T-helper 2 cell treated with Interferon-gamma antibody and Interleukin-4, amounts not matched to agents 5 μg/mL and 100 μg/mL, for 36 hours (primary cell): ENCODE measurements around the gene CTDSP2.
A peak's percentile ranks its signal among the peaks of the same experiment; 100 is the strongest.
"Not testable (repeated sequence)": the region's sequence is repeated elsewhere in the genome, so short reads cannot be mapped to it uniquely, and the experiment has no call there.

Experiments
- DNase-seq: peaks from one replicate; pipeline ENCODE4 v3.0.0; 2021; ENCODE audit warnings: low spot score
- H3K27ac Mint-ChIP-seq: one replicate; pipeline ENCODE4 v1.8.0; 2021; ENCODE audit warnings: mild to moderate bottlenecking, mixed read lengths
- H3K27me3 Mint-ChIP-seq: one replicate; pipeline ENCODE4 v1.8.0; 2021; ENCODE audit warnings: low read depth, mixed read lengths
- H3K36me3 Mint-ChIP-seq: one replicate; pipeline ENCODE4 v1.8.0; 2021; ENCODE audit warnings: low read depth, mixed read lengths
- H3K4me1 Mint-ChIP-seq: one replicate; pipeline ENCODE4 v1.8.0; 2021; ENCODE audit warnings: low read depth, mixed read lengths
- H3K4me3 Mint-ChIP-seq: one replicate; pipeline ENCODE4 v1.8.0; 2022; ENCODE audit warnings: mild to moderate bottlenecking, moderate library complexity, mixed read lengths
- H3K9me3 Mint-ChIP-seq: one replicate; pipeline ENCODE4 v1.8.0; 2021; ENCODE audit warnings: mixed read lengths

The CTDSP2 gene

GRCh38 chr12:57852620-57853500 is 6.3 kb upstream of the CTDSP2 start:
- Mint-ChIP-seq H3K4me3 (no peak overlapping the region), H3K4me1 (peaks cover 3% of the 10 kb centered on the region), H3K36me3 (no peaks in the 10 kb centered on the region), H3K9me3 (no peaks in the 10 kb centered on the region), H3K27me3 (peaks cover 78% of the 10 kb centered on the region), H3K27ac (no peak overlapping the region)
- no peak for DNase-seq

DNA sequence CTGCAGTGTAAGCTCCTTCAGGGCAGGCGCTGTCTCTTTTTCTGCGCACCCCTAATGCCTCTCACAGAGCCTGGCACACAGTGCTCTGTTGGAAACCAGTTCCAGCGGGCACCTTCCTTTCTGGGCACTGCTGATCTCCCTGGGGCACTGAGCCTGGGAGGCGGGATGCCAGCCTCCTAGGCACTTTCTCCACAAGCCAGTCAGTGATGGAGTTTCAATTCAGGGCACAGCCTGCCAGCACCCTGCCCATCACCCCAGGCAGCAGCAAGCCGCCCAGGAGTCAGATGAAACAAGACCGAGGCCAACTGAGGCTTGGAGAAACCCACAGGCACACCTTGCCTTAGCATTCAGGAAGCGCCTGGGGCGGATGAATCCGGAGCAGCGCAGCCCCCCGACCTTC is 5.7 kb upstream of the CTDSP2 start:
- no peak overlapping the region for H3K4me3 Mint-ChIP-seq
- H3K27me3 Mint-ChIP-seq: peaks cover 81% of the 10 kb centered on the region
- H3K36me3 Mint-ChIP-seq: no peaks in the 10 kb centered on the region
- H3K4me1 Mint-ChIP-seq: peaks cover 5% of the 10 kb centered on the region
- no peak for DNase-seq
- H3K9me3 Mint-ChIP-seq: no peaks in the 10 kb centered on the region
- H3K27ac Mint-ChIP-seq: no peak overlapping the region

DNA sequence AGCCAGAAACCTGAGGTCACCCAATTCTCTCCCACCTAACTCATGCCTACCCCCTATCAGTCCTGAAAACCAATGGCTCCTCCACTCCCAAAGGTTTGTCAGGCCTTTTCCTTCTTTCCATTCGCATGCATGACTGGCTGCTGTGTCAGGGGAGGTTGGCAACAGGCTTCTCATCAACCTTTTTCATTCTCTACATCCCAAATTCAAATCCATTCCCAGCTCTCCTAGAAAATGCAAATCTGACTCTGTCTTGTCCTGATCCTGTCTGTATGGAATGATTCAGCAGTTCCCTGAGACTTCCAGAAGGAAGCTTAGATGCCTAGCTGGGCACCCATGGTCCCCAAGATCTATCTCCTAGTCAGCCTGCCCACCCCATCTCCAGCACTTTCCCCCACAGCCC is 5.0 kb upstream of the CTDSP2 start:
- Mint-ChIP-seq H3K27ac (no peak overlapping the region), H3K9me3 (no peaks in the 10 kb centered on the region), H3K36me3 (no peaks in the 10 kb centered on the region), H3K4me3 (no peak overlapping the region), H3K4me1 (peaks cover 7% of the 10 kb centered on the region), H3K27me3 (peaks cover 77% of the 10 kb centered on the region)
- DNase-seq: no peak

- H3K27ac Mint-ChIP-seq: no peak overlapping the region
- no peak for DNase-seq
- no peaks in the 10 kb centered on the region for H3K9me3 Mint-ChIP-seq
- no peaks in the 10 kb centered on the region for H3K36me3 Mint-ChIP-seq
- peaks cover 71% of the 10 kb centered on the region for H3K27me3 Mint-ChIP-seq
- peaks cover 7% of the 10 kb centered on the region for H3K4me1 Mint-ChIP-seq
- no peak overlapping the region for H3K4me3 Mint-ChIP-seq
Measured at GRCh38 chr12:57850854-57851430, 4.4 kb upstream of the CTDSP2 start.

DNA sequence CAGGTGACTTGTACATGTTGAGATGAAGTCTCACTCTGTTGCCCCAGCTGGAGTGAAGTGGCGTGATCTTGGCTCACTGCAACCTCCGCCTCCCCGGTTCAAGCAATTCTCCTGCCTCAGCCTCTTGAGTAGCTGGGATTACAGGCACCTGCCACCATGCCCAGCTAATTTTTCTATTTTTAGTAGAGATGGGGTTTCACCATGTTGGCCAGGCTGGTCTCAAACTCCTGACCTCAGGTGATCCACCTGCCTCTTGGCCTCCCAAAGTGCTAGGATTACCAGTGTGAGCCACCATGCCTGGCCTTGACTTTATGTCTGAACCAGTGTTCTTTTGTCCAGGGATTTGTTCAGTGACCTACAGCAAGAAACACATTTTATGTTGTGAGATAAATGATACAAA is 2.9 kb upstream of the CTDSP2 start:
- not testable (repeated sequence) for H3K4me3 Mint-ChIP-seq, DNase-seq, H3K9me3 Mint-ChIP-seq, H3K4me1 Mint-ChIP-seq, H3K36me3 Mint-ChIP-seq, H3K27ac Mint-ChIP-seq
- H3K27me3 Mint-ChIP-seq: peaks cover 60% of the 10 kb centered on the region

GRCh38 chr12:57849035-57849434 is 2.5 kb upstream of the CTDSP2 start:
- Mint-ChIP-seq H3K27ac (no peak overlapping the region), H3K27me3 (peaks cover 58% of the 10 kb centered on the region), H3K9me3 (no peaks in the 10 kb centered on the region), H3K36me3 (peaks cover 4% of the 10 kb centered on the region), H3K4me3 (no peak overlapping the region), H3K4me1 (peaks cover 13% of the 10 kb centered on the region)
- no peak for DNase-seq

DNA sequence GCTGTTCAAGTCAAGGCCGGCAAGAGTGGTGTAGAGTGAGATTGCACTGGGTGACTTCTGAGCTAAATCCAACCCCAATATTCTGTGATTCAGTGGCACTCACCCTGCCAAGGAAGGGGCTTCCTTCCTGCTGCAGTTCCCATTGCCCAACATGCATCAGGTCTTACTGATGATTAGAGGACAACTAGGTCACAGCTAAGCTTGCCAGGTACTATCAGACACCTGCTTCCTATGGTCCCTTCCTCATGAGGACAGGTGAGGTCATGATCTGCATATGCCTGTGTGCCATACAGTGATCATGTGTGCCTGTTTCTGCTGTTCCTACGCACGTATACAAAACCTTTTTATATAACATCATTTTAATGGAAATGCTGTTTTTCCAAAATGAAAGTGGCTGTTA is 1.7 kb upstream of the CTDSP2 start:
- Mint-ChIP-seq H3K4me1 (peaks cover 20% of the 10 kb centered on the region), H3K27me3 (peaks cover 50% of the 10 kb centered on the region), H3K27ac (no peak overlapping the region), H3K4me3 (peak overlapping the region; percentile 58), H3K9me3 (no peaks in the 10 kb centered on the region), H3K36me3 (peaks cover 6% of the 10 kb centered on the region)
- DNase-seq: no peak

DNA sequence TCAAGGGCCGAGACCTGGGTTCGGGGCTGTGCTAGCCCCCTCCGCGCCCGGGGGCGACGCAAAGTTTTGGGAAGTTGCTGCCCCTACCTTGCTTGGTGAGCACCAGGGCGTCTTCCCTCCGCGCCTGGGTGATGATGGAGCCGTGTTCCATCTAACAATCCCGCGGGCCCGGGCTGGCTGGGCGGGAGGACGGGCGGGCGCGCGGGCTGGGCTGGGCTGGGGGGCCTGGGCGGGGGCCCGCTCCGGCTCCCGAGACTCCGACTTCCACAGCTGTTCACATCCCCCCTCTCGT is 298 bp downstream of the CTDSP2 start:
- peak overlapping the region; percentile 82 for H3K4me3 Mint-ChIP-seq
- H3K27me3 Mint-ChIP-seq: peaks cover 32% of the 10 kb centered on the region
- peak overlapping the region; percentile 68 for H3K27ac Mint-ChIP-seq
- H3K36me3 Mint-ChIP-seq: peaks cover 8% of the 10 kb centered on the region
- no peak for DNase-seq
- H3K9me3 Mint-ChIP-seq: no peaks in the 10 kb centered on the region
- H3K4me1 Mint-ChIP-seq: peaks cover 38% of the 10 kb centered on the region

DNA sequence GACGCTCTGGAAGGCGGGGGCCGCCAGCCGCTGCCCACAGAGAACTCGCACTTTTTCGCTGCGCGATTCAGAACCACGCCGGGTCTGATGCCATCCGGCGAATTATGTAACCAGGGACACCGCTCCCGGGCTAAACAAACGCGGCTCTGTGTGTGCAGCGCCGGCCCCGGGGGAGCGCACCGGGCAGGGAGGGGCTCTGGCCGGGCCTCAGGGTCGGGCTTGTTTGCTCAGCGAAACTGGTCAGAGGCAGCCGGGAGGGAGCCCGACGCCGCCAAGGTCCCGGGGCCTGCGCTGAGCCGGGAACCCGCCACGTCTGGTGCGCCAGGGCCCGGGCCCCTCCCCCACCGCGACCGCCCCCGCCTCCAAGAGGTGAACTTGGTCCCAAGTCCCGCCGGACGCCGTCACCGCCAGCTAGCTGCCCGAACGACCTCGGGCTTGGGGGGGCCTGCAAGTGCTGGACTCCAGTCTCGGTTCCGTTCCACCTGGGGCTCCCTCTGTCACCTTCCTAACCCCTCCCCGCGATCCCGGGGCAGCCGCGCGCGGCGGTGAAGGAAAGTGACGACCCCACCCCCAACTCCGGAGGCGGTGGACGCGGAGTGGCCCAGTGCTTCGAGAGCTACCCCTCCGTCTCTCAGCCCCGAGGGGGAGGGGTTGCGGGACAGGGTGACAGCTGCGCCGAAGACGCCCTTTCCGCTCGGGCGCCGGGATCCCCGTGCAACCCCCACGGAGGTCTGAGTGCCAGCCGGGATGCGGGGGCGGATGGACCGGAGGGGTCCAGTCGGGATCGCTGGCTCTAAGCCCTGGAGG is 848 bp downstream of the CTDSP2 start:
- H3K36me3 Mint-ChIP-seq: peaks cover 8% of the 10 kb centered on the region
- H3K9me3 Mint-ChIP-seq: no peaks in the 10 kb centered on the region
- H3K4me1 Mint-ChIP-seq: peaks cover 40% of the 10 kb centered on the region
- peak; percentile 54 for DNase-seq
- H3K27ac Mint-ChIP-seq: no peak overlapping the region
- peak overlapping the region; percentile 88 for H3K4me3 Mint-ChIP-seq
- H3K27me3 Mint-ChIP-seq: peaks cover 27% of the 10 kb centered on the region

GRCh38 chr12:57844709-57845477 is 1.6 kb downstream of the CTDSP2 start:
- DNase-seq: peak; percentile 15
- H3K4me3 Mint-ChIP-seq: peak overlapping the region; percentile 88
- H3K4me1 Mint-ChIP-seq: peaks cover 40% of the 10 kb centered on the region
- H3K27me3 Mint-ChIP-seq: peaks cover 21% of the 10 kb centered on the region
- H3K27ac Mint-ChIP-seq: peak overlapping the region; percentile 52
- H3K36me3 Mint-ChIP-seq: peaks cover 8% of the 10 kb centered on the region
- H3K9me3 Mint-ChIP-seq: no peaks in the 10 kb centered on the region

- Mint-ChIP-seq H3K36me3 (peaks cover 8% of the 10 kb centered on the region), H3K27ac (no peak overlapping the region), H3K9me3 (no peaks in the 10 kb centered on the region), H3K27me3 (peaks cover 3% of the 10 kb centered on the region), H3K4me1 (peaks cover 60% of the 10 kb centered on the region), H3K4me3 (peak overlapping the region; percentile 88)
- DNase-seq: no peak
Measured at GRCh38 chr12:57842342-57843294, 3.9 kb downstream of the CTDSP2 start.

DNA sequence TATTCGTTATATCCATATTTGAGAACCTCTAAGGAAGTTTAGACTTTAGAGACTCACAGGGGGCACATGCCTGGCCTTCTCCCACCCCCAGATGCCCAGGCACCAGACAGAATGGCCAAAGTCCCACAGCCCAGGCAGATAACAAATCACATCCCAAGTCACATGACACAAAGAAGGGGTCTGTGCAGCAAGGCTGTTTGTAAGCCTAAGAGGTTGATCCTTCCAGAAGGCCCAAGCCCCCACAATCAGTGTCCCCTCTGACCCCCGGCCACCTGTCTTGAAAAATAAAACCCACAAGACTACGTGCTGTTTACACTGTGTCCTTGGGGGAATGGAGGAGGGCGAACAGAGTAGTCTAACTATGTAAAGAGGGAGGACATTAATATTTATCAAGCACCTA is 5.1 kb downstream of the CTDSP2 start:
- Mint-ChIP-seq H3K27ac (no peak overlapping the region), H3K36me3 (peaks cover 8% of the 10 kb centered on the region), H3K4me1 (peaks cover 66% of the 10 kb centered on the region), H3K4me3 (no peak overlapping the region), H3K27me3 (no peaks in the 10 kb centered on the region), H3K9me3 (no peaks in the 10 kb centered on the region)
- DNase-seq: no peak

GRCh38 chr12:57840726-57841125 is 5.8 kb downstream of the CTDSP2 start:
- no peak overlapping the region for H3K27ac Mint-ChIP-seq

More at GRCh38 chr12:57840726-57841125, 5.8 kb downstream of the CTDSP2 start:
- H3K4me1 Mint-ChIP-seq: peaks cover 73% of the 10 kb centered on the region
- no peak overlapping the region for H3K4me3 Mint-ChIP-seq
- DNase-seq: no peak
- peaks cover 8% of the 10 kb centered on the region for H3K36me3 Mint-ChIP-seq
- H3K9me3 Mint-ChIP-seq: no peaks in the 10 kb centered on the region
- no peaks in the 10 kb centered on the region for H3K27me3 Mint-ChIP-seq
